ENCODE results near the gene SLC4A2.
"Not testable (repeated sequence)": the region's sequence is repeated elsewhere in the genome, so short reads cannot be mapped to it uniquely, and the experiment has no call there.

The SLC4A2 gene

GRCh38 chr7:151059367-151060112 lies at the start of gene SLC4A2:
Gene SLC4A2, plus strand, starts transcription at chr7:151059589. Its CDS starts 2,399 bp downstream, at chr7:151061988.
- no peak for DNase-seq

GRCh38 chr7:151010037-151010306 lies 49.4 kb upstream of the SLC4A2 start:
- DNase-seq: no peak

- no peak for DNase-seq
Measured at GRCh38 chr7:151010307-151011096, 48.9 kb upstream of the SLC4A2 start.

DNA sequence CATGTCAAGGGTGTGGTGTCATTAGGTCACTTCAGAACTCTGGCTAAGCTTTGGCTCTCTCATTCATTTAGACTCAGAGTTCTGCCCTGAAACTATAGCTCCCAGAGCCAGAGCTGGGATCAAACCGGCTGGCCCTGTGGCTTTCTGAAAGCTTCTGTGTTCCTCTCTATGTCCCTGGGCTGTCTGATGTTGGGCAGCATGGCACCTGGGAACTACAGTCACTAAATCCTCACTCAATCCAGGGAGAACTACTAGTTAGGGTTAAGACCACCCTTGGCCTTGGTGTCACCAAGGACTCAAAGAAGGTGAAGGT lies 48.3 kb upstream of the SLC4A2 start:
- no peak for DNase-seq

- DNase-seq: not testable (repeated sequence)
Measured at GRCh38 chr7:151011616-151012015, 47.8 kb upstream of the SLC4A2 start.

- DNase-seq: no peak
Measured at GRCh38 chr7:151012031-151012692, 47.2 kb upstream of the SLC4A2 start.

- DNase-seq: no peak
Measured at GRCh38 chr7:151012911-151013347, 46.5 kb upstream of the SLC4A2 start.

DNA sequence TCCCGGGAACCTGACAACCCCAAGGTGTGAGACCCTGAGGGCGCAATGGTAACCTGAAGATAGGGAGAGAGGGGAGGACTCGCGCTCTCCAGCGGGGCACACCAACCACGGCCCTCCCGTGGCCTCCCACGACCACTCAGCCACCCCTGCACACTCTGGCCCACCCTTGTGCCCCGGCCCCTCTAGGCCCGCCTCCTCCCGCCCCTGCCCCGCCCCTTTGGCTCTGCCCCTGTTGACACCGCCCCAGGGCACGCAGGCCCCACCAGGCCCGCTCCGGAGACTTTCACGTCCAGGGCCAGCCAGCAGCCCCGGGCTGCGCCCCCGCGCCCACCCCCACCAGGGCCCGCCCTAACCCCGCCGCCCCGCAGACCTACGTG lies 46.0 kb upstream of the SLC4A2 start:
- DNase-seq: no peak

GRCh38 chr7:151013733-151014497 lies 45.5 kb upstream of the SLC4A2 start:
- no peak for DNase-seq

DNA sequence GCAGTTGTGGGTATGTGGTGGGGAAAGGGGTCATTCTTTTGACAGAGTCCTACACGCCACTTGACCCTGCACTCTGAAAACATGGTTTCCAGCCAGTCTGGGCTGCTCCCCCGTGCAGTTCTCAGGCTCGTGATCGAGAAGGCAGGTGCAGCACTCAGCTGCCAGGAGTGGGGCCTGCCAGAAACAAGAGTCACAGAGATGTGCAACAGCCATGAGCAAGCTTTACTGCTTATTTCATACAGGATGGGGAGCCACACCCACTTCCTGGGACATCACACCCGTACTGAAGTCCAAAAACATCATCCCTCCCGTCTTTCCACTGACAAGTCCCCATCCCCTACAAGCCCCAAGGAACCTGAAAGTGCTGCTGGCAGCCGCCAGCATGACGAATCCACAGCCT lies 44.4 kb upstream of the SLC4A2 start:
- DNase-seq: no peak

DNA sequence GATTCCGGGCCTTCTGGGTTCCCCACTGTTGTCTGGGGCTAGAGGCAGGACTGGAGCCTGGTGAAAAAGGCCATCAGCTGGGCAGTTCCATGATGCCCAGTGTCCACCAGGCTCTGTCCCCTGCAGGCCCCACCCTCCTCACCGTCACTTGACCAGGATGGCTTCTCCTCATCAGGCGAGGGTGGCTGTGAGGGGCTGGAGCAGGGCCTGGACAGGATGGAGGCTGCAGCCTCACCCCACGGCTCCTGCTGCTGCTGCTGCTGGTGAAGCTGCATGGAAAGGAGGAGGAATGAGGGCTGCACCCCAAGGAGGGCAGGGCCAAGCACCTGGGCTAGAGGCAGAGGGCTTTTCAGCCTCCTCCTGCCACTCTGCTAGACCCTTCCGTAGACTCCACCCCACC lies 43.4 kb upstream of the SLC4A2 start:
- DNase-seq: no peak

DNA sequence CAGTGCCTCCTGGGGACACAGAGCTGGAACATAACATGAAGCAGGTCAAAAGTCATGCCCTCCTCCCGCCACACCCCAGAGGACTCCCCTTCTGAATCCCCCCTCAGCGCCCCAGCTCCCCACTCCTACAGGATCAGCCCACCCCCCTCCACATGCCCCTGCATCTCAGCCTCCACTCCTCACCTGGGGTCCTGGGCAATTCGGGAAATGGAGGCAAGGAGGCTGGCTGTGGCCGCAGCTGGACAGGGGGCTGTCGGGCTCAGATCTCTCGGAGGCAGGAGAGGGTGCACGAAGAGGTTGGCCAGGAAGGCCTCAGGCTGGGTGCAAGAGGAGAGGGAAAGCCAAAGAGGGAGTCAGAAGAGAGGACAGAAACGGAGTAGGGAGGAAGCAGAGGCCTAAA lies 42.9 kb upstream of the SLC4A2 start:
- DNase-seq: no peak

DNA sequence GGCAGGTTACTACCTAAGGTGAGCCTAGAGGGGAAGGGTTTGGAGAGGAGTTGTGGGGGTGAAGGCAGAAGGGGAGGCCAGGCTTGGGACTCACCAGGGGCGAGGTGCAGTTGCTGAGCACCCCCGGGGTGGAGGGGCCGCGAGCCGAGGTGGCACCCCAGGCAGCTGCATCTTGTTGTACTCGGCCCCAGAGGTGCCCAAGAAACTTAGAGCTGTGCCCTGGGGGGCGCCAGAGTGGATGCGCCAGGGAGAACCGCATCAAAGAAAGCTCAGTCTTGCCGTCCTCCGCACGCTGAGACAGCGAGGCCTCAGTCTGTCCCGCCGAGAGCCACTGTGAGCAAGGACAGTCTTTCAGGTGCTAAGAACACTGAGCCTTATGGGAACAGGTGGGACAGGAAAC lies 42.4 kb upstream of the SLC4A2 start:
- no peak for DNase-seq

DNA sequence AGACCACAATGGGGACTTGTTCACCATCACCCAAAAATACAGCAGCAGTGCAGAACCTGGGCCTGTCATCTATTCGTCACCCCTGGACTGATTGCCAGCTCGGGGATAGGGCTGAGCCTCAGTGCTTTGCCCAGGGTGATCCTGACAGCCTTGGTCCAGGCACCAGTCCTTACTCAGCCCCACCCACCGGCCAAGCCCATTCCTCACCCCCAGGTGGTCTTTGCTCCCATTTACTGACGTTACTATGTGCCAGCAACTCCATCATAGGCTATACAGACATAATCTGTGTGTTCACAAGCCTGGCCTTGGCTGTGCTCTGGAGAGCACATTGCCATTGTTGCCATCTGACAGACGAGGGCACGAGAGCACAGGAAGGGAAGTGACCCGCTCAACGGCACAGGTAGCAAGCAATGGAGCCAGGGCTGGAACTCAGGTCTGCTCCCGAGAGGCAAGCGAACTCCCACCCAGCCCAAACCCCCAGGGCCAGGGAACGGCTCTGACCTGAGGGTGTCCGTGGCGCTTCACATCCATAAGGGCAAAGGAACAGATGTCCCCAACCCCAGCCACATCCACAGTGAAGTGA lies 41.9 kb upstream of the SLC4A2 start:
- no peak for DNase-seq

DNA sequence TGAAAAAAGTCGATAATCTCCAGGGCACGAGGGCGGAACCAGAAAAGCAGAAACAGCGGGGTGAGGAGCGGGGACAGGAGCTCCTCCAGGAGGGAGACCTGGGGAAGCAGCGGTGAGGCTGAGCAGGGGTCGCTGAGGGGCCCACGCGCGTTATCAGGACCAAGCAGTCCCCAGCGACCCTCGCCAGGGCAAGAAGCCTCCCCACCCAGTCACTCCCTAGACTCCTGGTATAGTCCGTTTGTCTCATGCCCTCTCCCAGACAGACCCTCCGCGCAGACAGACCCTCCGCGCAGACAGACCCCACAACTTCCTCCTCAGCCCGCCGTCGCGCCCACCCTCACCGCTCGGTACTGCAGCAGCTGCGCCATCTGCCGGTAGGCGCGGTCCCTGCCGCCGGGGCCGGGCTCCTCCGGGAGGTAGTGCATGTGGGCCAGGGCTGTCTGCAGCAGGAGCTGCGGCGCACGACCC lies 41.4 kb upstream of the SLC4A2 start:
- DNase-seq: no peak

- peak; percentile 5 for DNase-seq
Measured at GRCh38 chr7:151018421-151019129, 40.8 kb upstream of the SLC4A2 start.

- DNase-seq: no peak
Measured at GRCh38 chr7:151019130-151019447, 40.3 kb upstream of the SLC4A2 start.

- DNase-seq: no peak
Measured at GRCh38 chr7:151020231-151020630, 39.2 kb upstream of the SLC4A2 start.

GRCh38 chr7:151023232-151023631 lies 36.2 kb upstream of the SLC4A2 start:
- no peak for DNase-seq

- DNase-seq: no peak
Measured at GRCh38 chr7:151024435-151025056, 34.8 kb upstream of the SLC4A2 start, which contains the start of gene ATG9B. Gene ATG9B, minus strand, starts transcription at chr7:151024494. Its CDS starts 71 bp downstream, at chr7:151024423.

DNA sequence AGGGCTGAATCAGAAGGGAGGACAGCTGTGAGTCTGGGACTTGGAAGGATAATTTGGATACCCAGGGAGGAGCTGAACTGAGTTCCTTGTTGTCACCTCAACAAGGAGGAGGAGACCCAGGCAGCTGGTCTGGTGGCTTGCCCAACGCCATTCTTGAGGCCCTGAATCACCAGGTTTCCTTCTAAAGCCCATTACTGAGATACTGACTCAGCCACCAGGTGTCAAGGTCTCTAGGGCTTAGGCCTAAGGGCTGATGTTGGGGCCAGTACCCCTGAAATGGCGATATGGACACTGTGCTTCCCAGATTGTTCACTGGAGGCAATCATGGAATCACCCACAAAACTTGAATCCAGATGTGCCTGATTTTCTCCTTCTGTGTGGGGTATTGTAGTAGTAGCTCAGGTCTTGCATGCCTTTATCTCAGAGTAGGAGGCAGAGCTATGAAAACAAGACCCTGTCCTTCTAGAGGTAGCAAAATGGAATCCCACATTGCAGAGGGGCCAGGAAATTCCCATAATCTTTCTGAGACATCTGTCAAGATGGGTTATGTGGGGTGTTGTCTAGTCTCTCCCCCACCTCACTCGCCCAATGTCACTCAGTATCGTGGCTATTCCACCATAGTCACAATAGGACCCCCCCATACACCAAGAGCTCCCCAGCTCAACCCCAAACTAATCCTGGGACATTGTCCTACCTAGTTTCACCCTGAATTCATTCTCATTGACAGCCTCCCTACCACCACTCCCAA lies 33.3 kb upstream of the SLC4A2 start:
- DNase-seq: no peak
